ENCODE data around the gene GPR107. TPM values are rescaled to one million over a fixed set of nuclear protein-coding genes. Genes with fewer than 3 reads are reported as not detected.

GPR107 gene
- total RNA-seq, 1 experiment from 2014 or later, result 33.2 TPM

- Mint-ChIP-seq H3K27me3 (ENCODE audit: low read depth) (no peaks in the 10 kb centered on the region), H3K9me3 (peaks cover 8% of the 10 kb centered on the region), H3K4me3 (no peak overlapping the region), H3K4me1 (no peaks in the 10 kb centered on the region), H3K36me3 (peaks cover 9% of the 10 kb centered on the region), H3K27ac (no peak overlapping the region)
- POLR2A ChIA-PET, result no interaction called here
- CTCF ChIA-PET, result no interaction called here
- TF ChIP-seq CDX4 (CRISPR knock-in tag; IDR thresholded peaks at IDR 0.05; ENCODE audit: borderline replicate concordance) (no peak), ETV6 (CRISPR knock-in tag; IDR thresholded peaks at IDR 0.05) (no peak), TCF7 (CRISPR knock-in tag; IDR thresholded peaks at IDR 0.05; ENCODE audit: low read depth) (no peak), ESRRA (CRISPR knock-in tag; IDR thresholded peaks at IDR 0.05; ENCODE audit: borderline replicate concordance) (no peak), NR1H2 (CRISPR knock-in tag; IDR thresholded peaks at IDR 0.05) (no peak), ERG (CRISPR knock-in tag; IDR thresholded peaks at IDR 0.05) (no peak), MXD4 (CRISPR knock-in tag; IDR thresholded peaks at IDR 0.05; ENCODE audit: borderline replicate concordance) (no peak), ZNF121 (CRISPR knock-in tag; IDR thresholded peaks at IDR 0.05) (no peak), MAX (CRISPR knock-in tag; IDR thresholded peaks at IDR 0.05) (no peak), OVOL2 (CRISPR knock-in tag; IDR thresholded peaks at IDR 0.05; ENCODE audit: borderline replicate concordance) (no peak), ATF6 (CRISPR knock-in tag; IDR thresholded peaks at IDR 0.05) (no peak), SMAD3 (CRISPR knock-in tag; IDR thresholded peaks at IDR 0.05; ENCODE audit: borderline replicate concordance) (no peak), FOXJ3 (CRISPR knock-in tag; IDR thresholded peaks at IDR 0.05; ENCODE audit: borderline replicate concordance) (no peak)
- TF ChIP-seq, protein P1, sequence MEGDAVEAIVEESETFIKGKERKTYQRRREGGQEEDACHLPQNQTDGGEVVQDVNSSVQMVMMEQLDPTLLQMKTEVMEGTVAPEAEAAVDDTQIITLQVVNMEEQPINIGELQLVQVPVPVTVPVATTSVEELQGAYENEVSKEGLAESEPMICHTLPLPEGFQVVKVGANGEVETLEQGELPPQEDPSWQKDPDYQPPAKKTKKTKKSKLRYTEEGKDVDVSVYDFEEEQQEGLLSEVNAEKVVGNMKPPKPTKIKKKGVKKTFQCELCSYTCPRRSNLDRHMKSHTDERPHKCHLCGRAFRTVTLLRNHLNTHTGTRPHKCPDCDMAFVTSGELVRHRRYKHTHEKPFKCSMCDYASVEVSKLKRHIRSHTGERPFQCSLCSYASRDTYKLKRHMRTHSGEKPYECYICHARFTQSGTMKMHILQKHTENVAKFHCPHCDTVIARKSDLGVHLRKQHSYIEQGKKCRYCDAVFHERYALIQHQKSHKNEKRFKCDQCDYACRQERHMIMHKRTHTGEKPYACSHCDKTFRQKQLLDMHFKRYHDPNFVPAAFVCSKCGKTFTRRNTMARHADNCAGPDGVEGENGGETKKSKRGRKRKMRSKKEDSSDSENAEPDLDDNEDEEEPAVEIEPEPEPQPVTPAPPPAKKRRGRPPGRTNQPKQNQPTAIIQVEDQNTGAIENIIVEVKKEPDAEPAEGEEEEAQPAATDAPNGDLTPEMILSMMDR (IDR thresholded peaks at IDR 0.05), result no peak
- TF ChIP-seq, protein P2, sequence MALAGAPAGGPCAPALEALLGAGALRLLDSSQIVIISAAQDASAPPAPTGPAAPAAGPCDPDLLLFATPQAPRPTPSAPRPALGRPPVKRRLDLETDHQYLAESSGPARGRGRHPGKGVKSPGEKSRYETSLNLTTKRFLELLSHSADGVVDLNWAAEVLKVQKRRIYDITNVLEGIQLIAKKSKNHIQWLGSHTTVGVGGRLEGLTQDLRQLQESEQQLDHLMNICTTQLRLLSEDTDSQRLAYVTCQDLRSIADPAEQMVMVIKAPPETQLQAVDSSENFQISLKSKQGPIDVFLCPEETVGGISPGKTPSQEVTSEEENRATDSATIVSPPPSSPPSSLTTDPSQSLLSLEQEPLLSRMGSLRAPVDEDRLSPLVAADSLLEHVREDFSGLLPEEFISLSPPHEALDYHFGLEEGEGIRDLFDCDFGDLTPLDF (CRISPR knock-in tag; IDR thresholded peaks at IDR 0.05), result no peak
- TF ChIP-seq, protein P3, sequence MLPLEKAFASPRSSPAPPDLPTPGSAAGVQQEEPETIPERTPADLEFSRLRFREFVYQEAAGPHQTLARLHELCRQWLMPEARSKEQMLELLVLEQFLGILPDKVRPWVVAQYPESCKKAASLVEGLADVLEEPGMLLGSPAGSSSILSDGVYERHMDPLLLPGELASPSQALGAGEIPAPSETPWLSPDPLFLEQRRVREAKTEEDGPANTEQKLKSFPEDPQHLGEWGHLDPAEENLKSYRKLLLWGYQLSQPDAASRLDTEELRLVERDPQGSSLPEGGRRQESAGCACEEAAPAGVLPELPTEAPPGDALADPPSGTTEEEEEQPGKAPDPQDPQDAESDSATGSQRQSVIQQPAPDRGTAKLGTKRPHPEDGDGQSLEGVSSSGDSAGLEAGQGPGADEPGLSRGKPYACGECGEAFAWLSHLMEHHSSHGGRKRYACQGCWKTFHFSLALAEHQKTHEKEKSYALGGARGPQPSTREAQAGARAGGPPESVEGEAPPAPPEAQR (CRISPR knock-in tag; IDR thresholded peaks at IDR 0.05), result no peak
- TF ChIP-seq, protein P4, sequence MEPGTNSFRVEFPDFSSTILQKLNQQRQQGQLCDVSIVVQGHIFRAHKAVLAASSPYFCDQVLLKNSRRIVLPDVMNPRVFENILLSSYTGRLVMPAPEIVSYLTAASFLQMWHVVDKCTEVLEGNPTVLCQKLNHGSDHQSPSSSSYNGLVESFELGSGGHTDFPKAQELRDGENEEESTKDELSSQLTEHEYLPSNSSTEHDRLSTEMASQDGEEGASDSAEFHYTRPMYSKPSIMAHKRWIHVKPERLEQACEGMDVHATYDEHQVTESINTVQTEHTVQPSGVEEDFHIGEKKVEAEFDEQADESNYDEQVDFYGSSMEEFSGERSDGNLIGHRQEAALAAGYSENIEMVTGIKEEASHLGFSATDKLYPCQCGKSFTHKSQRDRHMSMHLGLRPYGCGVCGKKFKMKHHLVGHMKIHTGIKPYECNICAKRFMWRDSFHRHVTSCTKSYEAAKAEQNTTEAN (CRISPR knock-in tag; IDR thresholded peaks at IDR 0.05), result no peak
- TF ChIP-seq, protein P5, sequence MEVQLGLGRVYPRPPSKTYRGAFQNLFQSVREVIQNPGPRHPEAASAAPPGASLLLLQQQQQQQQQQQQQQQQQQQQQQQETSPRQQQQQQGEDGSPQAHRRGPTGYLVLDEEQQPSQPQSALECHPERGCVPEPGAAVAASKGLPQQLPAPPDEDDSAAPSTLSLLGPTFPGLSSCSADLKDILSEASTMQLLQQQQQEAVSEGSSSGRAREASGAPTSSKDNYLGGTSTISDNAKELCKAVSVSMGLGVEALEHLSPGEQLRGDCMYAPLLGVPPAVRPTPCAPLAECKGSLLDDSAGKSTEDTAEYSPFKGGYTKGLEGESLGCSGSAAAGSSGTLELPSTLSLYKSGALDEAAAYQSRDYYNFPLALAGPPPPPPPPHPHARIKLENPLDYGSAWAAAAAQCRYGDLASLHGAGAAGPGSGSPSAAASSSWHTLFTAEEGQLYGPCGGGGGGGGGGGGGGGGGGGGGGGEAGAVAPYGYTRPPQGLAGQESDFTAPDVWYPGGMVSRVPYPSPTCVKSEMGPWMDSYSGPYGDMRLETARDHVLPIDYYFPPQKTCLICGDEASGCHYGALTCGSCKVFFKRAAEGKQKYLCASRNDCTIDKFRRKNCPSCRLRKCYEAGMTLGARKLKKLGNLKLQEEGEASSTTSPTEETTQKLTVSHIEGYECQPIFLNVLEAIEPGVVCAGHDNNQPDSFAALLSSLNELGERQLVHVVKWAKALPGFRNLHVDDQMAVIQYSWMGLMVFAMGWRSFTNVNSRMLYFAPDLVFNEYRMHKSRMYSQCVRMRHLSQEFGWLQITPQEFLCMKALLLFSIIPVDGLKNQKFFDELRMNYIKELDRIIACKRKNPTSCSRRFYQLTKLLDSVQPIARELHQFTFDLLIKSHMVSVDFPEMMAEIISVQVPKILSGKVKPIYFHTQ (CRISPR knock-in tag; IDR thresholded peaks at IDR 0.05), result no peak
- TF ChIP-seq, protein P6, sequence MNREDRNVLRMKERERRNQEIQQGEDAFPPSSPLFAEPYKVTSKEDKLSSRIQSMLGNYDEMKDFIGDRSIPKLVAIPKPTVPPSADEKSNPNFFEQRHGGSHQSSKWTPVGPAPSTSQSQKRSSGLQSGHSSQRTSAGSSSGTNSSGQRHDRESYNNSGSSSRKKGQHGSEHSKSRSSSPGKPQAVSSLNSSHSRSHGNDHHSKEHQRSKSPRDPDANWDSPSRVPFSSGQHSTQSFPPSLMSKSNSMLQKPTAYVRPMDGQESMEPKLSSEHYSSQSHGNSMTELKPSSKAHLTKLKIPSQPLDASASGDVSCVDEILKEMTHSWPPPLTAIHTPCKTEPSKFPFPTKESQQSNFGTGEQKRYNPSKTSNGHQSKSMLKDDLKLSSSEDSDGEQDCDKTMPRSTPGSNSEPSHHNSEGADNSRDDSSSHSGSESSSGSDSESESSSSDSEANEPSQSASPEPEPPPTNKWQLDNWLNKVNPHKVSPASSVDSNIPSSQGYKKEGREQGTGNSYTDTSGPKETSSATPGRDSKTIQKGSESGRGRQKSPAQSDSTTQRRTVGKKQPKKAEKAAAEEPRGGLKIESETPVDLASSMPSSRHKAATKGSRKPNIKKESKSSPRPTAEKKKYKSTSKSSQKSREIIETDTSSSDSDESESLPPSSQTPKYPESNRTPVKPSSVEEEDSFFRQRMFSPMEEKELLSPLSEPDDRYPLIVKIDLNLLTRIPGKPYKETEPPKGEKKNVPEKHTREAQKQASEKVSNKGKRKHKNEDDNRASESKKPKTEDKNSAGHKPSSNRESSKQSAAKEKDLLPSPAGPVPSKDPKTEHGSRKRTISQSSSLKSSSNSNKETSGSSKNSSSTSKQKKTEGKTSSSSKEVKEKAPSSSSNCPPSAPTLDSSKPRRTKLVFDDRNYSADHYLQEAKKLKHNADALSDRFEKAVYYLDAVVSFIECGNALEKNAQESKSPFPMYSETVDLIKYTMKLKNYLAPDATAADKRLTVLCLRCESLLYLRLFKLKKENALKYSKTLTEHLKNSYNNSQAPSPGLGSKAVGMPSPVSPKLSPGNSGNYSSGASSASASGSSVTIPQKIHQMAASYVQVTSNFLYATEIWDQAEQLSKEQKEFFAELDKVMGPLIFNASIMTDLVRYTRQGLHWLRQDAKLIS (CRISPR knock-in tag; IDR thresholded peaks at IDR 0.05; ENCODE audit: borderline replicate concordance), result no peak
- no peak for ATAC-seq
- no peak for DNase-seq (ENCODE audit: low spot score)
These were observed 32.6 kb upstream of the GPR107 start for GRCh38 chr9:130021123-130021522.

Measured in WTC11 (cell line).